HCT116 (cell line): ENCODE results near the gene RAD18.

Source experiments
- EZH2 ChIP-seq: fragments of 200-600 bp; sonication (generic); IDR thresholded peaks from 2 replicates; pipeline ENCODE4 v1.6.1; 2017; ENCODE audit warnings: antibody characterized with exemption, mixed run types
- FOSL1 ChIP-seq: IDR thresholded peaks from 2 replicates; pipeline ENCODE4 v1.6.1; 2012; ENCODE audit warnings: low read depth
- JUND ChIP-seq: IDR thresholded peaks from 2 replicates; pipeline ENCODE4 v1.6.1; 2012
- POLR2AphosphoS5 ChIP-seq: IDR thresholded peaks from 2 replicates; pipeline ENCODE4 v1.6.1; 2011; ENCODE audit warnings: mild to moderate bottlenecking, low read depth, low read length, moderate library complexity
- YY1 ChIP-seq: IDR thresholded peaks from 2 replicates; pipeline ENCODE4 v1.6.1; 2011; ENCODE audit warnings: low read length, low read depth, moderate library complexity, mild to moderate bottlenecking; ENCODE audit not compliant: insufficient replicate concordance; ENCODE audit errors: extremely low read depth
- TF ChIP-seq, protein P1 (sequence below), 3 experiments: fragments of 200-600 bp in 1 of 3; sonication (generic) in 1 of 3; IDR thresholded peaks in 2 of 3; conservative IDR thresholded peaks in 1 of 3; 2 replicates each; pipeline ENCODE4 v1.5.1; 2012 to 2017; ENCODE audit warnings: low read depth in 2 of 3, low read length in 2 of 3, antibody characterized with exemption in 1 of 3, borderline replicate concordance in 1 of 3, control low read depth in 1 of 3, mild to moderate bottlenecking in 1 of 3, mixed read lengths in 1 of 3, mixed run types in 1 of 3, moderate library complexity in 1 of 3; ENCODE audit not compliant: insufficient read depth in 1 of 3
- TF ChIP-seq, protein P2 (sequence below): IDR thresholded peaks from 2 replicates; pipeline ENCODE4 v1.6.1; 2011; ENCODE audit warnings: mild to moderate bottlenecking, low read length, moderate library complexity; ENCODE audit not compliant: insufficient replicate concordance; ENCODE audit errors: extremely low read depth
- TF ChIP-seq, protein P3 (sequence below): IDR thresholded peaks from 2 replicates; pipeline ENCODE4 v1.6.1; 2012

DNA sequence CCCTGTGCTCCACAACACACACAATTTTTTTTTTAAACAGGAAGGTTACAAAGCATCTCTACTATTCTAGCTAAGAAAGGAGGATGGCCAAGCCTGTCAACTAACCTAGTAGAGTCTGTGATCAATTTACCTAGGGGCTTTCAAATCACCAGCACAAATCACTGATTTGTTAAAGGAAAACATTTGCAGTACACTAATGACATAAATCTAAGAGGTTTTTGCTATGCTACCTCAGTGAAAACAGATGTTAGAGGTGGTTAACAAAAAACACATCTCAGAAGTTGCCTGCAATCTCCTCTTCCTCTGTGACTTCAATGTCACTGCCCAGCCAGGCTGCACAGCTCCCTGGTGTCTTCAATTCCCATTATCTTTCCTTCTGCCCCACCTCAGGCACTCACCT lies 72.0 kb downstream of the RAD18 start:
- TF ChIP-seq YY1, result no peak
- no peak for TF ChIP-seq POLR2AphosphoS5
- TF ChIP-seq, protein P1, sequence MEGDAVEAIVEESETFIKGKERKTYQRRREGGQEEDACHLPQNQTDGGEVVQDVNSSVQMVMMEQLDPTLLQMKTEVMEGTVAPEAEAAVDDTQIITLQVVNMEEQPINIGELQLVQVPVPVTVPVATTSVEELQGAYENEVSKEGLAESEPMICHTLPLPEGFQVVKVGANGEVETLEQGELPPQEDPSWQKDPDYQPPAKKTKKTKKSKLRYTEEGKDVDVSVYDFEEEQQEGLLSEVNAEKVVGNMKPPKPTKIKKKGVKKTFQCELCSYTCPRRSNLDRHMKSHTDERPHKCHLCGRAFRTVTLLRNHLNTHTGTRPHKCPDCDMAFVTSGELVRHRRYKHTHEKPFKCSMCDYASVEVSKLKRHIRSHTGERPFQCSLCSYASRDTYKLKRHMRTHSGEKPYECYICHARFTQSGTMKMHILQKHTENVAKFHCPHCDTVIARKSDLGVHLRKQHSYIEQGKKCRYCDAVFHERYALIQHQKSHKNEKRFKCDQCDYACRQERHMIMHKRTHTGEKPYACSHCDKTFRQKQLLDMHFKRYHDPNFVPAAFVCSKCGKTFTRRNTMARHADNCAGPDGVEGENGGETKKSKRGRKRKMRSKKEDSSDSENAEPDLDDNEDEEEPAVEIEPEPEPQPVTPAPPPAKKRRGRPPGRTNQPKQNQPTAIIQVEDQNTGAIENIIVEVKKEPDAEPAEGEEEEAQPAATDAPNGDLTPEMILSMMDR (IDR thresholded peaks at IDR 0.05 in 2 of 3, conservative IDR thresholded peaks at IDR 0.05 in 1 of 3; ENCODE audit: borderline replicate concordance in 1 of 3, insufficient read depth in 1 of 3, low read depth in 2 of 3, low read length in 2 of 3), result no peak
- no peak for TF ChIP-seq JUND
- no peak for TF ChIP-seq EZH2
- TF ChIP-seq, protein P2, sequence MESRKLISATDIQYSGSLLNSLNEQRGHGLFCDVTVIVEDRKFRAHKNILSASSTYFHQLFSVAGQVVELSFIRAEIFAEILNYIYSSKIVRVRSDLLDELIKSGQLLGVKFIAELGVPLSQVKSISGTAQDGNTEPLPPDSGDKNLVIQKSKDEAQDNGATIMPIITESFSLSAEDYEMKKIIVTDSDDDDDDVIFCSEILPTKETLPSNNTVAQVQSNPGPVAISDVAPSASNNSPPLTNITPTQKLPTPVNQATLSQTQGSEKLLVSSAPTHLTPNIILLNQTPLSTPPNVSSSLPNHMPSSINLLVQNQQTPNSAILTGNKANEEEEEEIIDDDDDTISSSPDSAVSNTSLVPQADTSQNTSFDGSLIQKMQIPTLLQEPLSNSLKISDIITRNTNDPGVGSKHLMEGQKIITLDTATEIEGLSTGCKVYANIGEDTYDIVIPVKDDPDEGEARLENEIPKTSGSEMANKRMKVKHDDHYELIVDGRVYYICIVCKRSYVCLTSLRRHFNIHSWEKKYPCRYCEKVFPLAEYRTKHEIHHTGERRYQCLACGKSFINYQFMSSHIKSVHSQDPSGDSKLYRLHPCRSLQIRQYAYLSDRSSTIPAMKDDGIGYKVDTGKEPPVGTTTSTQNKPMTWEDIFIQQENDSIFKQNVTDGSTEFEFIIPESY, result no peak
- TF ChIP-seq FOSL1, result no peak
- TF ChIP-seq, protein P3, sequence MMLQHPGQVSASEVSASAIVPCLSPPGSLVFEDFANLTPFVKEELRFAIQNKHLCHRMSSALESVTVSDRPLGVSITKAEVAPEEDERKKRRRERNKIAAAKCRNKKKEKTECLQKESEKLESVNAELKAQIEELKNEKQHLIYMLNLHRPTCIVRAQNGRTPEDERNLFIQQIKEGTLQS, result no peak
